ENCODE results near the gene ARID3B.

ARID3B gene

DNA sequence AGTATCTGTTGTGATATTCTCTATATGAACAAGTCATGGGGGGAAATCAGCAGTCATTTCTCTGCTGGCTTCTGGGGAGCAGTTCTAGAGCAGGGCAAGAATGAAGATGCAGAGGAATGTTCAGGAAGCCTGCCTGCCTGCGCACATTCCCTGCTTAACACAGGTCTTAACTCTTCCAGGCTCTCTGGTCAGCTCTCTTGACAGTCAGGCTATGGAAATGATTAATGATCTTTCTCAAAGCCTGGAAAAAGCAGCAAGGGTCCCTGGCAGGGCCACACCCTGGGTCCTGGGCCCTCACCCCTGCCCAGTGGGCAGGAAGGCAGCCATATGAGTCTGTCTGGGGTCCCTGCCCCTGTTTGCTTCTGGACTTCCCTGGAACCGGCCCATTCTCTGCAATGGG lies 43.2 kb downstream of the ARID3B start:
- H3K4me3 ChIP-seq (IDR thresholded peaks at IDR 0.05; ENCODE audit: insufficient read depth, low read depth, low read length), result no peak overlapping the region
- H3K36me3 ChIP-seq (ENCODE audit: insufficient read depth), result no peaks in the 10 kb centered on the region
- TF ChIP-seq, protein P1, sequence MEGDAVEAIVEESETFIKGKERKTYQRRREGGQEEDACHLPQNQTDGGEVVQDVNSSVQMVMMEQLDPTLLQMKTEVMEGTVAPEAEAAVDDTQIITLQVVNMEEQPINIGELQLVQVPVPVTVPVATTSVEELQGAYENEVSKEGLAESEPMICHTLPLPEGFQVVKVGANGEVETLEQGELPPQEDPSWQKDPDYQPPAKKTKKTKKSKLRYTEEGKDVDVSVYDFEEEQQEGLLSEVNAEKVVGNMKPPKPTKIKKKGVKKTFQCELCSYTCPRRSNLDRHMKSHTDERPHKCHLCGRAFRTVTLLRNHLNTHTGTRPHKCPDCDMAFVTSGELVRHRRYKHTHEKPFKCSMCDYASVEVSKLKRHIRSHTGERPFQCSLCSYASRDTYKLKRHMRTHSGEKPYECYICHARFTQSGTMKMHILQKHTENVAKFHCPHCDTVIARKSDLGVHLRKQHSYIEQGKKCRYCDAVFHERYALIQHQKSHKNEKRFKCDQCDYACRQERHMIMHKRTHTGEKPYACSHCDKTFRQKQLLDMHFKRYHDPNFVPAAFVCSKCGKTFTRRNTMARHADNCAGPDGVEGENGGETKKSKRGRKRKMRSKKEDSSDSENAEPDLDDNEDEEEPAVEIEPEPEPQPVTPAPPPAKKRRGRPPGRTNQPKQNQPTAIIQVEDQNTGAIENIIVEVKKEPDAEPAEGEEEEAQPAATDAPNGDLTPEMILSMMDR (conservative IDR thresholded peaks at IDR 0.05; ENCODE audit: low read depth, low read length), result no peak
- peaks cover 16% of the 10 kb centered on the region; the same call in 1 of the 2 replicates for H3K79me2 ChIP-seq (ENCODE audit: insufficient read depth, low read depth)
- H3K4me1 ChIP-seq (ENCODE audit: low read depth, poor library complexity, severe bottlenecking), result no peaks in the 10 kb centered on the region
- no peak overlapping the region for H3K27ac ChIP-seq
- H3K27me3 ChIP-seq (ENCODE audit: insufficient read depth, low read depth), result no peaks in the 10 kb centered on the region
- no peak overlapping the region for H3K9ac ChIP-seq
- no peaks in the 10 kb centered on the region for H4K20me1 ChIP-seq (ENCODE audit: insufficient read depth)
- H3K4me2 ChIP-seq, result no peak overlapping the region
- H2AFZ ChIP-seq (ENCODE audit: low read depth), result no peak overlapping the region

DNA sequence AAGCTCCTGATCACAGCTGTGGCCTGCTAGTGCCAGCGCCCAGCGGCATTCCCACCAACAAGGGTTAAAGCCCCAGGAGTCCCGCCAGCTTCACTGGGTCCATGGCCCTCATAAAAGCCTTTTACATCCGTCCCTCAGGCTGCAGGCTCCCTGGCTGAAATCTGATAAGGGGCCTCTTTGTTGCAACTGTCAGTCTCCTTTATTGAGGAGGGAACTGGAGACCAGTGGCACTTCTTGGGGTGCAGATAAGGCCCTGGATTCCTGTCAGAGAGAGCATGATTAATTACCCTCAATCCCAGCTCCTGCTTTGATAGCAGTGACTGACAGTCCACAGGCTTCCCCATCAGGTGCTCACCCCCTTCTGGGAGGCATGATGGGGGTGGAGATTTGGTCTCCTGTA lies 43.8 kb downstream of the ARID3B start:
- Histone ChIP-seq H4K20me1 (ENCODE audit: insufficient read depth) (no peaks in the 10 kb centered on the region), H3K4me1 (ENCODE audit: low read depth, poor library complexity, severe bottlenecking) (no peaks in the 10 kb centered on the region), H3K9ac (no peak overlapping the region), H3K4me3 (IDR thresholded peaks at IDR 0.05; ENCODE audit: insufficient read depth, low read depth, low read length) (no peak overlapping the region), H3K27ac (no peak overlapping the region), H3K79me2 (ENCODE audit: insufficient read depth, low read depth) (peaks cover 16% of the 10 kb centered on the region; the same call in 1 of the 2 replicates), H3K27me3 (ENCODE audit: insufficient read depth, low read depth) (no peaks in the 10 kb centered on the region), H3K4me2 (no peak overlapping the region), H2AFZ (ENCODE audit: low read depth) (no peak overlapping the region), H3K36me3 (ENCODE audit: insufficient read depth) (no peaks in the 10 kb centered on the region)
- TF ChIP-seq, protein P1 (conservative IDR thresholded peaks at IDR 0.05; ENCODE audit: low read depth, low read length), result no peak

DNA sequence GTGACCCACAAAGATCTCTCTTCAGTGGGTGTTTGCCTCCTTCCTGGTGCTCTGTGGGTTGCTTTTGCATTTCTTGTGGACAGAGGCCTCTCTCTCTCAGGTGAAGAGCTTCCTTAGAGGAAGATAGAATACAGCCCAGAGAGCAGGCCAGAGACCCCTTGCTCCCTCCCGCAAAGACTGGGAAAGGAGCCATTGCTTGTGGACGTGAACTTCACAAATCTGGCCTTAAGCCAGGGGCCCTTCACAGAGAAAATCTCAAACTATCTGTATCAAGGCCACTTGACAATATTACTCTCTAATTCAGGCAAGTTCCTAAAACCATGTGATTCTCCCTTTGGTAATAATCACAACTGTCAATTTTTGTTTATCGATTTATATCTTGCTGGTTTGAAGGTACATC lies 44.2 kb downstream of the ARID3B start:
- Histone ChIP-seq H3K36me3 (ENCODE audit: insufficient read depth) (no peaks in the 10 kb centered on the region; the same call in 1 of the 2 replicates), H3K4me1 (ENCODE audit: low read depth, poor library complexity, severe bottlenecking) (no peaks in the 10 kb centered on the region), H3K27ac (no peak overlapping the region), H3K9ac (no peak overlapping the region), H3K27me3 (ENCODE audit: insufficient read depth, low read depth) (no peaks in the 10 kb centered on the region), H3K4me3 (IDR thresholded peaks at IDR 0.05; ENCODE audit: insufficient read depth, low read depth, low read length) (no peak overlapping the region), H4K20me1 (ENCODE audit: insufficient read depth) (no peaks in the 10 kb centered on the region), H2AFZ (ENCODE audit: low read depth) (no peak overlapping the region), H3K4me2 (no peak overlapping the region), H3K79me2 (ENCODE audit: insufficient read depth, low read depth) (peaks cover 16% of the 10 kb centered on the region; the same call in 1 of the 2 replicates)
- TF ChIP-seq, protein P1 (conservative IDR thresholded peaks at IDR 0.05; ENCODE audit: low read depth, low read length), result no peak

DNA sequence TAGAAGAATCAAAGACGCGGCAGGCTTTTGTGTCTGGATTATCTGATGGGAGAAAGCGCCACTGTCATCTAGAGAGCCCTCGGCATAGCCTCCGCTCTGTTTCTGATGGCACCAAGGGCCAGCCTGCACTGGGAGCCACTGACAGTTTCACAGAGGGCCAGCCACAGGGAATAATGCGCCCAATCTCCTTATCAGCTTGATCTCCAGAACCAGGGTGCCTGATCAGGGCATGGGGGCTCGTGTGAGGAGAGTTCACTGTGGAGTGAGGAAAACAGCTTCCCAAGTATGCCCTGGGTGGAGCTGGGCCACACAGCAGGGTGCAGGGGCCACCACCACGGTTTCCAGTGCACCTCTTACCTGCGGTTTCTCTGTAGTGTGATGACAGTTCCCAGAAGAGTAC lies 44.8 kb downstream of the ARID3B start:
- Histone ChIP-seq H3K27me3 (ENCODE audit: insufficient read depth, low read depth) (no peaks in the 10 kb centered on the region), H3K4me2 (no peak overlapping the region), H2AFZ (ENCODE audit: low read depth) (no peak overlapping the region), H3K4me3 (IDR thresholded peaks at IDR 0.05; ENCODE audit: insufficient read depth, low read depth, low read length) (no peak overlapping the region), H3K4me1 (ENCODE audit: low read depth, poor library complexity, severe bottlenecking) (no peaks in the 10 kb centered on the region), H4K20me1 (ENCODE audit: insufficient read depth) (no peaks in the 10 kb centered on the region), H3K9ac (no peak overlapping the region), H3K27ac (no peak overlapping the region), H3K36me3 (ENCODE audit: insufficient read depth) (no peaks in the 10 kb centered on the region; the same call in 1 of the 2 replicates), H3K79me2 (ENCODE audit: insufficient read depth, low read depth) (peaks cover 9% of the 10 kb centered on the region; the same call in 1 of the 2 replicates)
- TF ChIP-seq, protein P1 (conservative IDR thresholded peaks at IDR 0.05; ENCODE audit: low read depth, low read length), result no peak
